HG02763 (cell line): ENCODE measurements around the gene RXRG.

Experiments used
- ATAC-seq: cut with Tn5 transposase; IDR thresholded peaks from one replicate; pipeline ENCODE4 v1.9.1; 2021; ENCODE audit warnings: mild to moderate bottlenecking, moderate library complexity; ENCODE audit not compliant: unreplicated experiment

RXRG gene

DNA sequence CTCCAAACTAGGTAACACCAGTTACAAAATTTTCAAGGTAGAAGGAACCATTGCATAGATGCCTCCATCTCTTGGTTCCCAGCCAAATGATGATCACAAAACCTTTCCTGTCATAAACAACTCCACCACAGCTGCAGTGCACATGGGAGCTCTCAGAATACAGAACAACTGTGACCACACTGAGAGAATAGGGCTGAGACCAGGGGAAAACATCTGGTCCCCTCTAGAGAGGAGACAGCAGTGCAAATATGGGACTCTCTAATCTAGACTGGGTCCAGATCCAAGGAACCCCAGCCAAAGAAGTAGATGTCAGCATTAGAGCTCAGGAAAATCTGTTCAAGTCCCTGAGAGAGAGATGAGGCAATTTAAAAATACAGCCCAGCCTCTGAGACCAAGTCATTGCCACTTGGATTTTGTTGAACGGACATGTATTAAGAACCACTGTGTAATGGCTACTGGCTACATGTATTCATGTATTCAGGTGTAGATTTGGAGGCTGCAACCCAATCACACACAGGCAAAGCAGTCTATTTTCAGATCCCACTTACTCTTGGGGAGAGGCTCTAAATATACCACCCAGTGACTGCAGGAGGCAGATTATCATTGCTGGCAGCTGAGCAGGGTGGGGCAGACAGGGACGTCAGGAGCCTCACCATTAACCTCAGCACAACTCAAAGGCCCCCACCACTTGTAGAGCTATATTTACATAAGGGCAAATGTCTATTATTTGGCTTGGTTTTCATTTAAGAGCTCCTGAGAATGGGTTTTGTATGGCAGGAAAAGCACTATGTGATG lies 7.6 kb upstream of the RXRG start:
- ATAC-seq, result no peak

DNA sequence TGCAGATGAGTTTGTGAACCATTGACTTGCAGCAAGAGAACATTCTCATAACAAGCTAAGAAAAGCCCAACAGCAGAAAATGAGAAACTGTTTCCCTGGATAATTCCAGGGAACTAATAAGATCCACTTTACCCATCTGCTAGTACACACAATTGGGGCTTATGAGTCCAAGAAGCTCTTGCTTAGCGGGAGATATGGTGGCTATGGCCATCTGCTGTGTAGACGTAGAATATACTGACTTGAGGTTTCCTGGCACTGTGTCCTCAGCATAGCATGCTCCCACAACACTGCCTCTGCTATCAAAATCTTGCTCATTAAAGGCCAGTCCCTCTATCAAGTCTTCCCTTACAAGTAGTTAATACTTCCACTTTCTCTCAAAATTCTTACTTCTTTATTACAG lies 6.8 kb upstream of the RXRG start:
- no peak for ATAC-seq

DNA sequence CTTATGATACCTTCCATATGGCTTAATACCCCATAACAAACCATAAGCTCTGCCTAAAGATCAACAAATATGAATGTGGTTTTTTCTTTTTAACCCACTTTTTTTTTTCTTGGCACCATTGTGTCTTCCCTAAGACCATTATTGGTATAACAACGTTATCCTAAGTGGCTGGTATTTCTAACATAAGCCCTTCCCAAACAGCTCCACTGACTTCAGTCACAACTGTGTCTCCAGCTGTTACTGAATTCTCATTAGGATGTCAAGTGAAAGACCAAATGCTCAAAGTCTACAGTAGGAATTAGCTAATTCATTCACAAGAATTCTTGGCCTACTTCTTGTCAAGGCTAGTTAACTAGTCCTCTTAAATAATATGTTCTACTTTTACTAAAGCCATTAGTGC lies 4.2 kb upstream of the RXRG start:
- ATAC-seq, result no peak

DNA sequence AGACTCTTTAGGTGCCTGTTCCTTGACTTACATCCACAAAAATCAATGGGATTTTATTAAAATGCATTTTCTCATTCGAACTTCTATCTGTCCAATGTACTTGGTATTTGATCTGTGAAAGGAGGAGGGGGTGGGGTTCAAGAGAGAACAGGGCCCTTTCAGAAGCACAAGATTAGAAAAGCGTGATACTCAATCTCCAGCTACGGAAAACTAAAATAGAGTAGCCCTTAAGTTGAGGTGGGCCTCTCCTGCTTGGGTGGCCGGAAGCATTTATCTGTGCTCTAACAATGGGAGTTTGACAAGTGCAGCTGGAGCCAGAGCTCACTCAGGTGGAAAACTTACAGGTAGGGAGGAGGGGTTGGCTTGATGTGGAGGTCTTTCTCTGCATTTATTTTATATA lies 462 bp upstream of the RXRG start:
- ATAC-seq, result no peak

DNA sequence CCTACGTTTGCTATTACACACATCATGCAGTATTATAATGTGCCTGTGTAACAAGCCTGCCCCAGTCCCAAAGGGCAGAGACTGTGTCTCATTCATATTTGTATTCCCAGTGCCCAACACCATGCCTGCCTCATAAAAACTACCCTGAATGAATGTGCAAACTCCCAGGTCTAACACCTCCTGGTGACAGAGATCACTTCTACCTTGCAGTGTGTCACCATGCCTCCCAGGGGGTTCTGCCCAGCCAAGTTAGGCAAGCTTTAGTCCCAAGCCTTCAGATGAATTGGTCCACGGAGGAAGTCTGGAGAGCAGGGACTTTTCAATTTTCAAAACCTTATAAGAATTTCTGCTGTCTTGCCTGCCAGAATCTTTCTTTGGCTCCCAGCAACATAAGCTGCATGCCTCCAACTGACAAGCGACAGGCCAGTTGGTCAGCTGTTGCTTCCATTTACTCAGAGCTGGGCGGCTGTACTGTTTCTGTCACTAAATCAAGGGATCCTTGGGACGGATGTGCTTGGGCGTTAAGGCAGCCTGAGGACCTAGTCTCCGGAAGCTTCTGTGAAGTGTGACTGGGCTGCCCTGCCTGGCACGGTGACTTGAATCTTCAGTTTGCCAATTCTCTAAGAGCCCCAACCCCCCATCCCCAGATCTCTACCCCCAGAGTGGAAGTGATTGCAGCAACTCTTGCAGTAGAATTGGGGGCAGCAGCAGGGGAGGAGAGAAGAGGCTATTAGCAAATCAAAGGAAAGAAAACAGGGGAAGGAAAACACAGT lies 1.2 kb downstream of the RXRG start:
- ATAC-seq, result no peak

DNA sequence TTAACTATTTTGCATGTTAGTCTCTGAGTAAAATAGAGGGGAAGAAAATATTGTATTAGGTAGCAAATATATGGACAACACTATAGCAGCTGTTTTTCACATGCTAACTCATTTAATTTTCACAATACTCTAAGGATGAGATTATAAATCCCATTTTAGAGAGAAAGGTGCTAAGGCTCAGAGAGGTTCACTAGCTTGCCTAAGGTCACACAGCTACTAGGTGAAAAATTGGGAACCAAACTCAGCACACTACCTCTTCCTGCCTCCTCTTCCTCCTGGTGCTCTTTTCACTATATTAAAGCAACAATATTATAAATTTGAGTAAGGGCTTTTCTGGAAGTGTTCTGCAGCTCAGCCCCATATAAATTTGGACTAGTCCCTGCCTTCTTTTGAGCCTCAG lies 2.3 kb downstream of the RXRG start:
- no peak for ATAC-seq

DNA sequence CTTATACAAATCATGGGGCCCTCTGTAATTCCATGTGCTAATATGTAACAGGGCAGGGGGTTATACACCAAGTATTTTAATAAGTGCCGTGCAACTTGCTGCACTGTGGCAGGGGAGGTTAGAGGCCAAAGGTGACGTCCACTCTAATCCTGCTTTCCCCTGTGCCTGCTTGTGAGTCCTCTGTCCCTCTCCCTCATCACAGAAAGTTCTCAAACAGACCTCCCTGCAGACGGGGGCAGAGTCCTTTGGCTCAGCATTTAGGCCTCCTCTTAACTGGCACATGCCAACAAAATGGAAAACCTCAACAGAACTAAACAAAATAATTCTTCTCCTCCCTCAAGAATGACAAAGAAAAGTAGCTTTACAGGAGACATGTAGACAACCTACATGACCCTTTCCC lies 2.9 kb downstream of the RXRG start:
- ATAC-seq, result no peak

DNA sequence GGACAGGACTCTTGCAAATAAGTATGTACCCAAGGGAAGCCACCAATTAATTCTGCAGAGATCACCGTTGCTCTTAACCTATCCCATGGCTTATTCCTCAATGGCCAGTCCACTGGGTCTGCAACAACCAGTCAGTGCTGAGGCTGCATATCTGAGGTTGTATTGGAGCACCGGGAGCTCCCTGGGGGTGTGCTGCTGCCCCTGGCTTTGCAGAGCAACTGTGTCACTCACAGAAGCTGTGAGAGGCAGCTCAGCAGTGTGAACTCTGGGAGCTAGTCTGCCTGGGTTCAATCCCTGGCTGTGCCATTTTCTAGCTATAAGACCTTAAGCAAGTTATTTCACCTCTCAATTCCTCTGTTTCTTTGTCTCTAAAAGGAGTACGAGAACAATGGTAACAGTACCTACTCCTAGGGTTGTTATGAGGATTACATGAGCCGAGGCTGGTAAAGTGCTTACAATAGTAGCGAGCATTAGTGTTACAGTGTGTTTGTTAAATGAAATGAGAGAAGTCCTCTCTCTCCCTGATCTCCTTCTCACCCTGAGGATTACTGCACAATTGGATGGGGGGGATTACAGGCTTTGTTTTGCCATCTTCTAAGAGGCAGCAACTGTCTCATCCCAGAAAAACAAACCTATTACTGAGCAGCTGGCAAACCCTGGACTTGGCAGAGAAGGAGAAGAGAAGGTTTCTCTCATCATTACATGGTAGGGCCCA lies 3.6 kb downstream of the RXRG start:
- ATAC-seq, result no peak

DNA sequence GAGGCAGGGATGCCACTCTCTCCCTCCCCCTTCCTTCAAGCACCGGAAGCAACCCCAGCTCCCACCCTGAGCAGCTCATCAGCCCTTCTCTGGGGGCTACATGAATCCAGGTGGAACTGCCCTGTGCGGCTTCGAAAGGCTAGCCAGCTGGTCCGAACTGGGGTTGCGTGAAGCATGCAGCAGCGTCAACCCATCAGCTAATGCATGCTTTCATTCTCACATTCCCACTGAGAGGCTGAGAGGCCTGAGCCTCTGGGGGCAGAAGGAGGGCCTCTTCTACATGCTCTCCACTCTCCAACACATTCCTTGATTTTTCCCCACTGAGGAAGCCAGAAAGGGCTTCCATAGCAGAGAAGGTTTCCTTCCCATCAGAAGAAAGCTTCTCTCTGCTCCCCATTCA lies 5.6 kb downstream of the RXRG start:
- no peak for ATAC-seq

DNA sequence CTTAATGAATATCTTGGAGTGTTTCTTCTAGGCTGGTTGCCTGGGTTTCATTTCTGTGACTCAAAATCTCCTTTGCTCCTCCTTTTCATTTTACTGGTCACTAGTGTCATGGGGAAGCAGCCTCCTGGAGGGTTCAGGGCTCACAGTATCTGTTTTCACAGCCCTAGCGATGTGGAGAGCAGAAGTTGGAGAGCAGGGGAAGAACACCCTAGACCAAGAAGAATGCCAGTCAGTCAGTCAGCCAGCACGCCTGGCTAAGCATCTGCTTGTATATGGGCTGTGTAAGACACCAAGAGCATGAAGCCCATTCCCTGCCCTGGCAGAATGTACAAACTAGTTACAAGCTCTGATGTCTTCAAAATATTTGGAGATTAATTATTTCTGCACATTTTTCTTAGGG lies 7.9 kb downstream of the RXRG start:
- ATAC-seq, result no peak

DNA sequence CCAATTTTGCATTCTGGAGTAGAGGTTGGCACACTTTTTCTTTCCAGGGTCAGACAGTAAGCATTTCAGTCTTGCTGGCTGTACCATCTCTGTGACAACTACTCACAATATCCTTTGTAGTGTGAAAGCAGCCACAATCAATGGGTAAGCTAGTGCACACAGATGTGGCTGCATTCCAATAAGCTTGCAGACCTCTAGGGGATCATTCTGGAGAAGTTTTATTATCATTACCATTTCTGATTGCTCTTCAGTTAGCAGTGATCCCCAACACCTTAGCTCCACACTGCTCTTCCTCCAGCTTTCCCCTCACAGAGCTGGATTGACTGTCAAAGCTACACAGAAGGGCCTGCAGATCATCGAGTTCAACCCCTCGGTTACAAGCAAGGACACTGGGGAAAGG lies 9.1 kb downstream of the RXRG start:
- ATAC-seq, result no peak

DNA sequence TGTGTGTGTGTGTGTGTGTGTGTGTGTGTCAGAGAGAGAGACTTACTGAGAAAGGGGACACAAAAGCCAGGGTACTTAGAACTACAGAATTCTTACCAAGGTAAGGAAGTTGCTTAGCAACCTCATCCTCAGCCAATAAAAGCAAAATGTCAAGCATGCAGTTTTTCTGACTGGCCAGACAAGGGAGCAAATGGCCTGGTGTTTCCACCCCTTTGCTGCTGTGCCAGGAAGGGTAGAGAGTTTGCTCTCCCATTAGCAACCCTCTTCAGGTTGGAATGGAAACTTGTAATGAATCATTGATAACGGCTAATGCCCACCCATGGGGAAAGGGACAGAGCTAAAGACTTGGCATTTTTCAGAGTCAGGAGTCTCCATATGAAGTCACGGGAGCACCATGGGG lies 10.6 kb downstream of the RXRG start:
- no peak for ATAC-seq

DNA sequence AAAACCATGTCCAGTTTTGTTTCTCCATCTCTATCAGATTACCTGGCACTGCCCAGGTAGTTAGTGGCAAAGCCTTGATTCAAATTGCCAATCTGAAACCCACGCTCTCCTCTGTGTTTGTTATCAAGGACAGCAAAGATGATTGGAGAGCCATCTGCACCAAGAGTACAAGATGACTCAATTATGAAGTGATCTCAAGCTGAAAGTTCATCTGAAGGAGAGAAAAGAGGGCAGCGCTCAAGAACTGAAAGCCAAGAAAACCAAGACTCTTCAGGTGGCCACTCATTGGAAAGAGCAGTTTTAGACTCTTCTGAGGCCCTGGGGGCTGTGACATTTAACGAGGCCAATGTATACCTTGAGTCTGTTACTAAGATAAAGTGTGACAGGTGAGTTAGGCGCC lies 13.8 kb downstream of the RXRG start:
- no peak for ATAC-seq

DNA sequence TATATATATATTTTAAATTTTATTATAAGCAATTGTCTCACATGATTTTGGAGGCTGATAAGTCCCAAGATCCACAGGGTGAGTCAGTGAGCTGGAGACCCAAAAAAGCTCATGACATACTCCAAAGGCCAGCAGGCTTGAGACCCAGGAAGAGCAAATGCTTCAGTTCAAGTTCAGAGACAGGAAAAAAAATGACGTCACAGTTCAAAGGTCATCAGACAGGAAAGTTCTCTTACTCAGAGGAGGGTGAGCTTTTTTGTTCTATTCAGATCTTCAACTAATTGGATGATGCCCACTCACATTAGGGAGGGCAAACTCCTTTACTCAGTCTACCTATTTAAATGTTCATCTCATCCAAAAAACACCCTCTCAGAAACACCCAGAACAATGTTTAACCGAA lies 18.2 kb downstream of the RXRG start:
- ATAC-seq, result no peak

DNA sequence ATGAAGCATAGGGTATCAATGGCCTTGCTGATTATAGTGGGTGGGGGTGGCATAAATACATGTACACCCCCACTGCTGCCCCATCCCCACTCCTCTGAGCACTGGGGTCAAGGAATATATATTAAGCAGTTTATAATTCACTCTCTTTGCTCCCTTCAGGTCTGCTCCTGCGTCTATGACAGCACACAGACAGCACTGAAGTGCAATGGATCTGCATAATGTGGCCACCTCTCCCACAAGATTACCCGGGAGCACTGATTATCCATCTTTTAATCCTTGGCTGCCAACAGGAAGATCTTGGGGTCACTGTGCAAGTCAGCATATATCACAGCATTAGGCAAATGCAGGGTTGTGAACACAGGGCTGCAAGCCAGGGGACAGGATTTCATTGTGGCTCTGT lies 19.3 kb downstream of the RXRG start:
- ATAC-seq, result no peak

DNA sequence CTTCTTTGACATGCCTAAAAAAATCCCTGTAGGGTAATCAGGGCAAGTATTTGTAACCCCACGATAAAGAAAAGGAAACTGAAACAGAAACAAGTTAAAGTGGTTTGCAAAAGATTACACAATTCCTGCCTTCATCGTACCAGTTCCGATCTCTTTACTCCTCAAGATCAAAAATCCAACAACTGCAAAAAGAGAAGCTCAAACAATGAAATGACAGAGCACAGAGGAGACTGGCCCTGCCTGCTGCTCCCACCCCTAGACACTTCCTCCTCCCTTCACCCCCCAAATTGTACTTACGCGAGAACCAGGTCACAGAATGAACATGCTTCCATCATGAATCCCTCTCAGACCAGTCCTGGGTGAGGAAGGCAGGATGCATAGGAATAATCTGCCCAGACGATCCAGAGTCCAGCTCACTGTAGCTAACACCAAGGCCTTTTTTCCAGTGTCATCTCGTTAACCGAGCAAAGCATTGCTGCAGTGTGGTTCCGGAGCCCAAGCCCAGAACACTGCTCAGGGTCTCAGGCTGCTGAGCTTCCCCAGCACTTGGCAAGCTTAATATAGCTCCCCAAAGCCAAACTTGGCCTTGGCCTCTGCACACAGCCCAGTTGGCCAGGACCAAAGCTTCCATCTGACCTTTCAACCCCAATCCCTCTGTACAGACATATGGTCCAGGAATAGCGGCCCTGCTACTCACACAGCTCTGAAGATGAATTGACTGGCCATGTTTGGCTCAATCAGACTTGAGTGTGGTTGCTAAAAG lies 20.3 kb downstream of the RXRG start:
- peak; percentile 48 for ATAC-seq

DNA sequence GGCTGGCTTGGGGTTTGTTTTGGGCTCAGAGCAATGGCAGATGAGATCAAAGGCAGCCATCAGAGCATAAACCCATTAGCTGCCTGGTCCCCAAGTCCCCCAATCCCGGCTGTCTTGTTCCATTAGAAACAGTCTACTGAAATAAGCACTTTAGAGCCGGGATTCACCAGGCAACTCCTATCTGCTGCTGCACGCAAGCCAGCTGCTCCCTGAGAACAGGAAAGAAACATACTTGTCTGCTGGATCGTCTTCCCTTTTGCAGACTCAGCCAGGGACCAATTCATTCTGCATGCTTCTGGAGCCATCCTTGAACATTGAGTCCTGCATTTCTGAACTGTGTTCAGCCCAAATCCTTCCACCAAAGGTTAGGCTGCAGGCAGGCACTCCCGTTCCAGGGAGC lies 21.8 kb downstream of the RXRG start:
- ATAC-seq, result no peak

DNA sequence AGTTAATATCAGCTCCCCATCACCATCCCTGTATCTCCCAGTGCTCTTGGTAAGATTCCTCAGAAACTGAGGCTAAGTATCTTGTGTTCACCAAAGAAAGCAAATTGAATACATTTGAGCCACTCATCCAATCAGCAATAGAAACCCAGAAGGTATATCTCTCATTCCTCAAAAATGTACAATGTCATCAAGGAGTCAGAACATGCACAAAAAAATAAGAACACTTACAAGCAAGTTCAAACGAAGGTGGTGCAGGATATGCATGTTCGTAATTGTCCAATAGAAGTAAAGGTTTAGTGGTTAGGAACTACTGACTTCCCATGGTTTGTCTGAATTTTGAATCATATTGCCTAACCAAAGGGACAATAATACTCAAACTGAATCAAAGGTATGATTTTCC lies 24.3 kb downstream of the RXRG start:
- no peak for ATAC-seq

DNA sequence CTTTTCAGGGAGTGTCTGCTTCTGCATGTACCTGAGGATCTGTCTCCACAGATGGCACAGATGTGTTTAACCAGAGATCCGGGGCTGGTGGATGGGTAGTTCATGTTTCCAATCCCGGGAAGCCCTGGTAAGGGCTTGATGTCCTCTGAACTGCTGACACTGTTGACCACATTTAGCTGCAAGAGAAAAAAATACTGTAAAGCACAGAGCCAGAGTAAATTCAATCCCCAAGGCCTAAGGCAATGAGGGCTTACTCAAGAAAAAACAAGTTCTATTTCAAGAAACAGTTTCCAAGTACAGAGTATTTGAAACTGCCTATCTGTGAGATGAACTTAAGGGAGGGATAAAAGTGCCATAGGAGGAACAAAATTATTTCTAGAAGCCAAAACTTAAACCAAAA lies 25.1 kb downstream of the RXRG start:
- ATAC-seq, result no peak

DNA sequence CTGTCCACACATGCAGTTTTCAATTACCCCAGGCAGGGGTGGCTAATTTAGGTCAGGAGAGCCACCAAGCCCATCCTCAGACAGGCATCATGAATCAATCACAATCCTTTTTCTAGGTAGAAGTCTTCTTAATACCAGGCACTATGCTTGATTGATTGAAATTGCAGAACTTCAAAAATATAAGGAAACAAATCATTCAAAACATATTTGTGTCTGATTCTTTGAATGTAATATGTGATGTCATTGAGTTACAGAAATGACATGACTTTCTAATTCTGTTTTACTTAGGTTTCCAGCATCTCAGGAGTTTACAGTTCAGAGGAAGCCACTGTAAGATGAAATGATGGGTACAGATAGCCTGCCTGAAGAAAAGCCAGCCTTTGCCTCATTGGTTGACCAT lies 26.7 kb downstream of the RXRG start:
- no peak for ATAC-seq

DNA sequence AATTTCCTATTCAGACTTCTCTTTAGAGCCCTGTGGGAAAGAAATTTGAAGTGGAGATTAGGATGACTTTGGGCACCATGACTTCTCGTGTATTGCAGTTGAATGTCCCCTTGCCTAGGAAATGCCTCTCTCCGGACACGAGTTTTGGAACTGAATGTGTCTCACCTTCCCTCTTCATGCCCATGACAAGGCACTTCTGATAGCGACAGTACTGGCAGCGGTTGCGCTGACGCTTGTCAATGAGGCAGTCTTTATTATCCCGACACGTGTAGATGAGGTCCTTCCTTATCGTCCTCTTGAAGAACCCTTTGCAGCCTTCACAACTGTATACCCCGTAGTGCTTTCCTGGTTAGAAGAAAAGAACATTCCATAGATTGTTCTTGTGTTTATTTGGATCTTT lies 28.1 kb downstream of the RXRG start:
- no peak for ATAC-seq
